T-cell (primary cell): ENCODE results near the gene KAT8. TPM values are rescaled to one million over a fixed set of nuclear protein-coding genes. Genes with fewer than 3 reads are reported as not detected.

Source experiments
- ATAC-seq, 4 experiments: fragments of 200-7000 bp in 3 of 4; fragments of 150-1000 bp in 1 of 4; cut with Tn5 transposase; replicated peaks in 1 of 4; 1 replicate in 3 of 4; 2 replicates in 1 of 4; pipeline ENCODE4 v1.10.0; 2021; ENCODE audit warnings: moderate library complexity in 3 of 4, mild to moderate bottlenecking in 2 of 4, moderate number of reproducible peaks in 1 of 4
- CTCF ChIA-PET, 2 donors: fragments of 300-600 bp; sonication (Branson Sonifier 250); formaldehyde crosslinking; loops; one replicate each; lab custom pipeline; 2022; ENCODE audit warnings: antibody characterized with exemption in 2 of 2; lab: Charles Lee
- POLR2A ChIA-PET, 2 donors: fragments of 300-600 bp; sonication (Branson Sonifier 250); formaldehyde crosslinking; loops; one replicate each; lab custom pipeline; 2022; ENCODE audit warnings: antibody characterized with exemption in 2 of 2; lab: Charles Lee
- DNase-seq, 35 experiments: peaks; one replicate each; pipeline versions ENCODE4 v3.0.0 to v3.0.0-alpha.2; 2013 to 2023
- H3K27ac ChIP-seq: one replicate; pipeline ENCODE4 v1.5.1; 2013; ENCODE audit warnings: low read length
- H3K27me3 ChIP-seq, 2 experiments: replicated peaks in 1 of 2; 1 replicate in 1 of 2; 2 replicates in 1 of 2; pipeline versions ENCODE4 v1.6.1 to v1.7.0; 2013; ENCODE audit warnings: low read length in 1 of 2, mixed read lengths in 1 of 2; ENCODE audit not compliant: control insufficient read depth in 2 of 2, insufficient read depth in 2 of 2; ENCODE audit errors: extremely low read depth in 1 of 2
- H3K36me3 ChIP-seq, 2 donors: 1 replicate in 1 of 2; 2 replicates in 1 of 2; pipeline versions ENCODE4 v1.6.1 to v1.7.0; 2013; ENCODE audit warnings: low read length in 1 of 2; ENCODE audit not compliant: control insufficient read depth in 2 of 2, insufficient read depth in 1 of 2; ENCODE audit errors: extremely low read depth in 1 of 2
- H3K4me1 ChIP-seq, 2 experiments: 1 replicate in 1 of 2; 2 replicates in 1 of 2; pipeline versions ENCODE4 v1.6.1 to v1.7.0; 2013; ENCODE audit warnings: low read length in 2 of 2, mixed read lengths in 1 of 2; ENCODE audit not compliant: insufficient read depth in 2 of 2, control insufficient read depth in 1 of 2; ENCODE audit errors: extremely low read depth in 1 of 2
- H3K4me3 ChIP-seq, 2 donors: 1 replicate in 1 of 2; 2 replicates in 1 of 2; pipeline versions ENCODE4 v1.5.1 to v1.7.0; 2013; ENCODE audit warnings: mild to moderate bottlenecking in 2 of 2, low read length in 1 of 2, moderate library complexity in 1 of 2; ENCODE audit not compliant: control insufficient read depth in 1 of 2; ENCODE audit errors: extremely low read depth in 1 of 2
- H3K9me3 ChIP-seq: 2 replicates; pipeline ENCODE4 v1.7.0; 2013
- H3K27ac Mint-ChIP-seq, 2 donors: one replicate each; pipeline ENCODE4 v1.8.0; 2020 to 2021; ENCODE audit warnings: mild to moderate bottlenecking in 2 of 2, mixed read lengths in 2 of 2
- H3K27me3 Mint-ChIP-seq, 2 donors: one replicate each; pipeline ENCODE4 v1.8.0; 2021 to 2022; ENCODE audit warnings: mixed read lengths in 2 of 2
- H3K36me3 Mint-ChIP-seq: one replicate; pipeline ENCODE4 v1.8.0; 2021; ENCODE audit warnings: mixed read lengths
- H3K4me1 Mint-ChIP-seq, 3 donors: one replicate each; pipeline ENCODE4 v1.8.0; 2020 to 2022; ENCODE audit warnings: mixed read lengths in 3 of 3, mild to moderate bottlenecking in 1 of 3
- H3K4me3 Mint-ChIP-seq, 3 donors: one replicate each; pipeline ENCODE4 v1.8.0; 2020 to 2022; ENCODE audit warnings: mild to moderate bottlenecking in 3 of 3, mixed read lengths in 3 of 3, moderate library complexity in 3 of 3
- H3K9me3 Mint-ChIP-seq, 3 donors: one replicate each; pipeline ENCODE4 v1.8.0; 2020 to 2022; ENCODE audit warnings: mixed read lengths in 3 of 3
- whole genome bisulfite sequencing: methylation state at CpG from one replicate; pipeline ENCODE4 v1.1.5; 2013; ENCODE audit warnings: missing lambda C conversion rate; ENCODE audit not compliant: insufficient coverage; 5-methylcytosine and 5-hydroxymethylcytosine counted together
- total RNA-seq, 35 experiments: library from RNA in 6 of 35; stranded (reverse) in 6 of 35; fragments of 120-200 nt in 1 of 35; gene quantifications; one replicate each; pipeline versions ENCODE4 v1.2.1 to v1.2.4 and lab custom pipeline; 2013 to 2026

KAT8 gene
- total RNA-seq, 5 donors from 2014 or later (not counting 1 experiment from before 2014, with no cell fraction given) = 92.3 to 122 (median 102) TPM

GRCh38 chr16:31118223-31119155 lies 1.0 kb downstream of the KAT8 start:
- WGBS = 47% methylated on average over 5 of the region's 9 CpGs
- Mint-ChIP-seq H3K27me3 (no peaks in the 10 kb centered on the region), H3K9me3 (no peaks in the 10 kb centered on the region), H3K27ac (peak overlapping the region; percentile 91 to 93), H3K4me3 (peak overlapping the region; percentile 81 to 89 (median 88)), H3K36me3 (peaks cover 20% of the 10 kb centered on the region), H3K4me1 (peaks cover 15 to 21% (median 21%) of the 10 kb centered on the region in 3 donors)
- ATAC-seq (no peak), DNase-seq (no peak)
- no peaks in the 10 kb centered on the region for H3K9me3 ChIP-seq
- peaks cover 22 to 43% of the 10 kb centered on the region in 2 donors for H3K36me3 ChIP-seq
- no peaks in the 10 kb centered on the region for H3K27me3 ChIP-seq
- H3K27ac ChIP-seq = peak overlapping the region; percentile 68
- CTCF ChIA-PET = interaction anchor here in 1 of 2 donors (1.0 to 1.8 kb wide), 5 partner anchors 12 to 341 kb away, joined by 3 to 28 read pairs (median 6); partner anchors contain the start of genes ARMC5, ZNF646 and ZNF668
- peaks cover 6 to 23% of the 10 kb centered on the region in 2 experiments for H3K4me1 ChIP-seq
- POLR2A ChIA-PET = interaction anchor here (0.6 to 1.6 kb wide), 9 partner anchors 11 to 755 kb away, joined by 3 to 16 read pairs (median 3); partner anchors contain the start of genes BCKDK (in 1 of the 2), FUS (in 1 of the 2), ZNF267 (in 1 of the 2) and ZNF646 (in 1 of the 2)
- H3K4me3 ChIP-seq = peak overlapping the region; percentile 55 to 61

GRCh38 chr16:31120129-31120528 lies 2.7 kb downstream of the KAT8 start:
- peaks cover 6 to 23% of the 10 kb centered on the region in 2 experiments for H3K4me1 ChIP-seq
- CTCF ChIA-PET = no interaction called here
- peaks cover 23 to 49% of the 10 kb centered on the region in 2 donors for H3K36me3 ChIP-seq
- Mint-ChIP-seq H3K27ac (no peak overlapping the region), H3K4me1 (peaks cover 15 to 21% (median 19%) of the 10 kb centered on the region in 3 donors), H3K36me3 (peaks cover 23% of the 10 kb centered on the region), H3K9me3 (no peaks in the 10 kb centered on the region), H3K4me3 (no peak overlapping the region), H3K27me3 (no peaks in the 10 kb centered on the region)
- H3K9me3 ChIP-seq = no peaks in the 10 kb centered on the region
- 97% methylated on average over 15 of the region's 16 CpGs for WGBS
- ATAC-seq = no peak
- H3K27ac ChIP-seq = no peak overlapping the region
- no peak overlapping the region for H3K4me3 ChIP-seq
- DNase-seq = no peak
- POLR2A ChIA-PET = no interaction called here
- no peaks in the 10 kb centered on the region for H3K27me3 ChIP-seq

- Mint-ChIP-seq H3K4me1 (peaks cover 2 to 9% (median 7%) of the 10 kb centered on the region in 3 donors), H3K9me3 (no peaks in the 10 kb centered on the region), H3K27me3 (no peaks in the 10 kb centered on the region), H3K4me3 (no peak overlapping the region), H3K27ac (no peak overlapping the region), H3K36me3 (peaks cover 33% of the 10 kb centered on the region)
- POLR2A ChIA-PET = no interaction called here
- Histone ChIP-seq H3K4me3 (no peak overlapping the region), H3K36me3 (peaks cover 33 to 61% of the 10 kb centered on the region in 2 donors), H3K27me3 (no peaks in the 10 kb centered on the region), H3K9me3 (no peaks in the 10 kb centered on the region), H3K27ac (no peak overlapping the region), H3K4me1 (peaks cover 0 to 3% of the 10 kb centered on the region in 2 experiments)
- DNase-seq (no peak), ATAC-seq (no peak)
- CTCF ChIA-PET = no interaction called here
- WGBS = 94% methylated on average over 3 of the region's 3 CpGs
These were observed 8.4 kb downstream of the KAT8 start for GRCh38 chr16:31125844-31126243.

GRCh38 chr16:31127182-31127581 lies 9.7 kb downstream of the KAT8 start:
- peaks cover 30% of the 10 kb centered on the region for H3K36me3 Mint-ChIP-seq

GRCh38 chr16:31128711-31129567 lies 11.5 kb downstream of the KAT8 start:
- Histone ChIP-seq H3K4me1 (peaks cover 0 to 3% of the 10 kb centered on the region in 2 experiments), H3K4me3 (no peak overlapping the region), H3K9me3 (no peaks in the 10 kb centered on the region), H3K27ac (no peak overlapping the region), H3K27me3 (no peaks in the 10 kb centered on the region), H3K36me3 (peaks cover 29 to 47% of the 10 kb centered on the region in 2 donors)
- H3K27me3 Mint-ChIP-seq = no peaks in the 10 kb centered on the region
- 80% methylated on average over 11 of the region's 14 CpGs for WGBS
- peaks cover 2 to 9% (median 7%) of the 10 kb centered on the region in 3 donors for H3K4me1 Mint-ChIP-seq
- peaks cover 24% of the 10 kb centered on the region for H3K36me3 Mint-ChIP-seq
- H3K4me3 Mint-ChIP-seq = no peak overlapping the region
- POLR2A ChIA-PET = interaction anchor here in 1 of 2 donors (0.5 to 0.6 kb wide), 2 partner anchors 13 to 51 kb away, joined by 3 read pairs; partner anchors contain the start of gene FUS
- DNase-seq (peak in 6 of 35 experiments; percentile 16 to 59 (median 28)), ATAC-seq (peak in 2 of 4 experiments; percentile 12 to 35)
- no peaks in the 10 kb centered on the region for H3K9me3 Mint-ChIP-seq
- peak overlapping the region in 1 of 2 donors; percentile 49 for H3K27ac Mint-ChIP-seq
- CTCF ChIA-PET = no interaction called here

More at GRCh38 chr16:31127182-31127581, 9.7 kb downstream of the KAT8 start:
- CTCF ChIA-PET = interaction anchor here in 1 of 2 donors (1.4 kb wide), 1 partner anchor 15 kb away, joined by 5 read pairs; no protein-coding TSS in a partner anchor
- WGBS = 96% methylated on average over 13 of the region's 13 CpGs
- Histone ChIP-seq H3K4me1 (peaks cover 0 to 3% of the 10 kb centered on the region in 2 experiments), H3K27me3 (no peaks in the 10 kb centered on the region), H3K36me3 (peaks cover 31 to 57% of the 10 kb centered on the region in 2 donors), H3K4me3 (no peak overlapping the region), H3K9me3 (no peaks in the 10 kb centered on the region), H3K27ac (no peak overlapping the region)
- Mint-ChIP-seq H3K9me3 (no peaks in the 10 kb centered on the region), H3K27ac (no peak overlapping the region), H3K27me3 (no peaks in the 10 kb centered on the region), H3K4me3 (no peak overlapping the region), H3K4me1 (peaks cover 2 to 9% (median 7%) of the 10 kb centered on the region in 3 donors)
- POLR2A ChIA-PET = interaction anchor here in 1 of 2 donors (0.6 kb wide), 1 partner anchor 57 kb away, joined by 6 read pairs; no protein-coding TSS in a partner anchor
- no peak for ATAC-seq
- DNase-seq = no peak
